H1 (cell line): ENCODE data around the gene CAPN15. TPM values are rescaled to one million over a fixed set of nuclear protein-coding genes. Genes with fewer than 3 reads are reported as not detected.
A peak's percentile ranks its signal among the peaks of the same experiment; 100 is the strongest.

Source experiments
- CTCF ChIA-PET: fragments of 300-600 bp; sonication (Branson Sonifier 250); formaldehyde crosslinking; loops from one replicate; lab custom pipeline; 2021; ENCODE audit not compliant: partially characterized antibody; lab: Charles Lee
- POLR2A ChIA-PET: fragments of 300-600 bp; sonication (Branson Sonifier 250); formaldehyde crosslinking; loops from one replicate; lab custom pipeline; 2021; ENCODE audit warnings: inconsistent platforms; ENCODE audit not compliant: partially characterized antibody; lab: Charles Lee
- DNase-seq, 2 experiments: peaks; one replicate each; pipeline versions ENCODE4 v3.0.0 to v3.0.0-alpha.2; 2010 to 2022; ENCODE audit warnings: low spot score in 2 of 2, low read depth in 1 of 2, mixed read lengths in 1 of 2
- FAIRE-seq: peaks from 2 replicates; lab custom pipeline; 2011; peaks lifted over from hg19 to GRCh38; lab: Jason Lieb, UNC
- H2AFZ ChIP-seq: 2 replicates; pipeline ENCODE4 v1.8.1; 2012; ENCODE audit warnings: low read length, inconsistent platforms
- H2AK5ac ChIP-seq: 2 replicates; pipeline ENCODE4 v1.6.1; 2013; ENCODE audit warnings: low read depth, low read length
- H2BK120ac ChIP-seq: replicated peaks from 2 replicates; pipeline ENCODE3; 2013; ENCODE audit warnings: low read depth, low read length, inconsistent platforms
- H2BK12ac ChIP-seq: 2 replicates; pipeline ENCODE4 v1.6.1; 2013; ENCODE audit warnings: low read depth, low read length
- H2BK15ac ChIP-seq: 2 replicates; pipeline ENCODE4 v1.6.1; 2013; ENCODE audit warnings: low read length
- H2BK20ac ChIP-seq: 2 replicates; pipeline ENCODE4 v1.6.1; 2013; ENCODE audit warnings: low read length
- H2BK5ac ChIP-seq: 2 replicates; pipeline ENCODE4 v1.6.1; 2013; ENCODE audit warnings: low read depth, low read length
- H3K14ac ChIP-seq: 2 replicates; pipeline ENCODE4 v1.6.1; 2013; ENCODE audit warnings: inconsistent platforms; ENCODE audit not compliant: insufficient read length
- H3K18ac ChIP-seq: 2 replicates; pipeline ENCODE4 v1.6.1; 2013; ENCODE audit warnings: low read length; ENCODE audit errors: extremely low read depth
- H3K23ac ChIP-seq: 2 replicates; pipeline ENCODE4 v1.6.1; 2013; ENCODE audit warnings: inconsistent platforms; ENCODE audit not compliant: insufficient read length
- H3K23me2 ChIP-seq: 2 replicates; pipeline ENCODE4 v1.6.1; 2013; ENCODE audit warnings: low read depth, low read length
- H3K27ac ChIP-seq: 2 replicates; pipeline ENCODE4 v1.6.1; 2011; ENCODE audit warnings: low read depth, low read length, inconsistent platforms
- H3K27me3 ChIP-seq, 4 experiments: replicated peaks in 1 of 4; 1 replicate in 1 of 4; 2 replicates in 3 of 4; pipeline versions ENCODE4 v1.6.1 to v1.8.1; 2011 to 2013; ENCODE audit warnings: low read length in 3 of 4, mild to moderate bottlenecking in 3 of 4, inconsistent platforms in 2 of 4, mixed read lengths in 2 of 4, moderate library complexity in 1 of 4; ENCODE audit not compliant: control insufficient read depth in 3 of 4, insufficient read depth in 3 of 4; ENCODE audit errors: extremely low read depth in 1 of 4
- H3K36me3 ChIP-seq, 4 experiments: 2 replicates each; pipeline versions ENCODE4 v1.6.1 to v1.8.1; 2011 to 2013; ENCODE audit warnings: mild to moderate bottlenecking in 4 of 4, low read length in 3 of 4, moderate library complexity in 2 of 4, control low read depth in 1 of 4, inconsistent platforms in 1 of 4; ENCODE audit not compliant: insufficient read depth in 4 of 4, control insufficient read depth in 2 of 4
- H3K4ac ChIP-seq: replicated peaks from 2 replicates; pipeline ENCODE3; 2013; ENCODE audit warnings: low read length, low read depth, mixed read lengths, inconsistent platforms; ENCODE audit not compliant: insufficient read length
- H3K4me1 ChIP-seq, 4 experiments: replicated peaks in 1 of 4; 1 replicate in 1 of 4; 2 replicates in 3 of 4; pipeline versions ENCODE4 v1.6.1 to v1.8.1; 2011 to 2013; ENCODE audit warnings: low read length in 3 of 4, inconsistent platforms in 2 of 4, mixed read lengths in 1 of 4; ENCODE audit not compliant: insufficient read depth in 4 of 4, control insufficient read depth in 3 of 4
- H3K4me2 ChIP-seq, 2 experiments: 2 replicates each; pipeline versions ENCODE4 v1.6.1 to v1.8.1; 2011 to 2013; ENCODE audit warnings: low read depth in 2 of 2, low read length in 2 of 2, control low read depth in 1 of 2, inconsistent platforms in 1 of 2, mild to moderate bottlenecking in 1 of 2; ENCODE audit not compliant: insufficient read depth in 1 of 2
- H3K4me3 ChIP-seq, 4 experiments: fragments of 200-600, 300-600 bp in 1 of 4; sonication (generic), shearing (Covaris generic), sonication (Bioruptor Twin) in 1 of 4; 2 replicates each; pipeline versions ENCODE4 v1.5.1 to v1.8.1; 2011 to 2016; ENCODE audit warnings: low read length in 4 of 4, low read depth in 3 of 4, control low read depth in 2 of 4, inconsistent platforms in 2 of 4, mild to moderate bottlenecking in 2 of 4, mixed read lengths in 1 of 4, moderate library complexity in 1 of 4; ENCODE audit not compliant: insufficient read depth in 2 of 4; ENCODE audit errors: extremely low read depth in 1 of 4
- H3K56ac ChIP-seq: replicated peaks from 2 replicates; pipeline ENCODE3; 2013; ENCODE audit warnings: low read depth, mild to moderate bottlenecking, mixed read lengths, low read length, inconsistent platforms; ENCODE audit not compliant: insufficient read length
- H3K79me1 ChIP-seq: 2 replicates; pipeline ENCODE4 v1.6.1; 2013; ENCODE audit warnings: low read depth, low read length, control low read depth
- H3K79me2 ChIP-seq, 2 experiments: 2 replicates each; pipeline versions ENCODE4 v1.6.1 to v1.8.1; 2012 to 2013; ENCODE audit warnings: low read length in 2 of 2, mild to moderate bottlenecking in 2 of 2, inconsistent platforms in 1 of 2; ENCODE audit not compliant: insufficient read depth in 2 of 2, control insufficient read depth in 1 of 2
- H3K9ac ChIP-seq, 4 experiments: replicated peaks in 1 of 4; 1 replicate in 1 of 4; 2 replicates in 3 of 4; pipeline versions ENCODE4 v1.6.1 to v1.8.1; 2011 to 2013; ENCODE audit warnings: low read depth in 3 of 4, low read length in 3 of 4, control low read depth in 2 of 4, mild to moderate bottlenecking in 2 of 4, moderate library complexity in 2 of 4, inconsistent platforms in 1 of 4; ENCODE audit errors: extremely low read depth in 1 of 4
- H3K9me3 ChIP-seq, 2 experiments: 2 replicates each; pipeline versions ENCODE4 v1.6.1 to v1.8.1; 2012 to 2013; ENCODE audit warnings: mild to moderate bottlenecking in 2 of 2, moderate library complexity in 2 of 2, control low read depth in 1 of 2, inconsistent platforms in 1 of 2, low read depth in 1 of 2, low read length in 1 of 2, mixed read lengths in 1 of 2; ENCODE audit not compliant: insufficient read depth in 2 of 2
- H4K20me1 ChIP-seq, 2 experiments: replicated peaks in 1 of 2; 2 replicates each; pipeline versions ENCODE3 to v1.8.1; 2011 to 2013; ENCODE audit warnings: inconsistent platforms in 2 of 2, low read length in 2 of 2, mild to moderate bottlenecking in 1 of 2; ENCODE audit not compliant: insufficient read depth in 2 of 2, control insufficient read depth in 1 of 2
- H4K5ac ChIP-seq: 2 replicates; pipeline ENCODE4 v1.6.1; 2013; ENCODE audit warnings: low read length, low read depth, mixed read lengths, inconsistent platforms; ENCODE audit not compliant: insufficient read length
- H4K8ac ChIP-seq: 2 replicates; pipeline ENCODE4 v1.8.0; 2013; ENCODE audit warnings: mild to moderate bottlenecking, moderate library complexity, low read length, inconsistent platforms; ENCODE audit not compliant: insufficient read depth; ENCODE audit errors: extremely low read depth
- H4K91ac ChIP-seq: replicated peaks from 2 replicates; pipeline ENCODE3; 2013; ENCODE audit warnings: low read length, mixed read lengths, inconsistent platforms; ENCODE audit not compliant: insufficient read length
- CTCF ChIP-seq, 3 experiments: IDR thresholded peaks; 1 replicate in 2 of 3; 2 replicates in 1 of 3; pipeline versions ENCODE4 v1.5.1 to v1.6.1; 2011; ENCODE audit warnings: low read length in 3 of 3, mild to moderate bottlenecking in 3 of 3, inconsistent platforms in 2 of 3, low read depth in 1 of 3, moderate library complexity in 1 of 3; ENCODE audit not compliant: insufficient read depth in 1 of 3; ENCODE audit errors: control extremely low read depth in 1 of 3
- EGR1 ChIP-seq: IDR thresholded peaks from 2 replicates; pipeline ENCODE4 v1.6.1; 2011; ENCODE audit warnings: low read depth, low read length, borderline replicate concordance
- GABPA ChIP-seq: IDR thresholded peaks from 2 replicates; pipeline ENCODE4 v1.6.1; 2011; ENCODE audit warnings: mild to moderate bottlenecking, low read length, moderate library complexity, borderline replicate concordance; ENCODE audit not compliant: insufficient read depth
- USF2 ChIP-seq: IDR thresholded peaks from 2 replicates; pipeline ENCODE4 v1.6.1; 2011; ENCODE audit warnings: low read length, improper control_type of control experiment
- WGBS, 2 experiments: shearing (Covaris generic) in 1 of 2; methylation state at CpG; one replicate each; pipeline versions ENCODE4 v1.1.6 to v1.1.7; 2013 to 2015; ENCODE audit warnings: low lambda C conversion rate in 2 of 2, mixed read lengths in 2 of 2, inconsistent platforms in 1 of 2, low coverage in 1 of 2, missing lambda C conversion rate in 1 of 2; ENCODE audit not compliant: insufficient replicate concordance in 2 of 2, insufficient coverage in 1 of 2, insufficient read length in 1 of 2; ENCODE audit errors: extremely low coverage in 1 of 2, missing lambda C conversion rate in 1 of 2; 5-methylcytosine and 5-hydroxymethylcytosine counted together
- polyA plus RNA-seq, 7 experiments: library from polyadenylated mRNA; depleted of rRNA in 3 of 7; stranded (reverse) in 5 of 7; unstranded in 2 of 7; fragments of >200 nt in 5 of 7; fragments of 200-250 nt in 2 of 7; gene quantifications; 1 replicate in 5 of 7; 2 replicates in 1 of 7; 4 replicates in 1 of 7; pipeline versions ENCODE4 v1.2.1 to v1.2.3, GENCODE V29; 2011 to 2013; ENCODE audit warnings: missing spikeins in 2 of 7, mixed read lengths in 2 of 7
- total RNA-seq: library from RNA; stranded (reverse); fragmentation: NEBNext Ultra II Directional; extraction: Animal tissue kit (Norgen Biotek cat#: 25700); gene quantifications from 2 replicates; pipeline ENCODE4 v1.2.1, GENCODE V29; 2021

Gene CAPN15
- total and polyA plus RNA-seq, 2 of the 8 experiments (the other 6 are each of a cell fraction or from before 2014, with no cell fraction given): 38.9 to 76.9 TPM

- no peaks in the 10 kb centered on the region for H3K27me3 ChIP-seq
- H3K27ac ChIP-seq: no peak overlapping the region
- H3K79me2 ChIP-seq: peaks cover 0 to 37% of the 10 kb centered on the region in 2 experiments; a peak in 3 of 4 replicates
- POLR2A ChIA-PET: interaction anchor here (1.3 to 1.9 kb wide), 3 partner anchors 8 to 10 kb away, joined by 3 to 6 read pairs (median 3); partner anchors contain the start of gene CAPN15
- no peak overlapping the region for H2AFZ ChIP-seq
- no peak overlapping the region for H2BK15ac ChIP-seq
- H3K14ac ChIP-seq: no peak overlapping the region
- H3K4me1 ChIP-seq: no peaks in the 10 kb centered on the region; a peak in 2 of 7 replicates
- no peak overlapping the region for H3K4ac ChIP-seq
- DNase-seq: no peak
- no peak overlapping the region for H4K91ac ChIP-seq
- H3K4me3 ChIP-seq: no peak overlapping the region
- H3K79me1 ChIP-seq: peaks cover 20% of the 10 kb centered on the region
- no peak overlapping the region for H2BK120ac ChIP-seq
- H3K56ac ChIP-seq: no peak overlapping the region
- no peaks in the 10 kb centered on the region for H3K23me2 ChIP-seq
- H2BK12ac ChIP-seq: no peak overlapping the region
- H4K20me1 ChIP-seq: peaks cover 7 to 26% of the 10 kb centered on the region in 2 experiments
- H3K9ac ChIP-seq: no peak overlapping the region
- CTCF ChIA-PET: interaction anchor here (0.9 to 1.7 kb wide), 5 partner anchors 9 to 149 kb away, joined by 3 to 10 read pairs (median 3); no protein-coding TSS in a partner anchor
- H3K23ac ChIP-seq: no peak overlapping the region
- no peak overlapping the region for H2BK20ac ChIP-seq
- peak overlapping the region; percentile 51; the same call in 1 of the 2 replicates for H4K8ac ChIP-seq
- H3K9me3 ChIP-seq: no peaks in the 10 kb centered on the region
- no peak overlapping the region for H2AK5ac ChIP-seq
- TF ChIP-seq EGR1 (peak; percentile 68; the same call in 1 of the 2 replicates), USF2 (no peak), CTCF (IDR thresholded peaks at IDR 0.05; ENCODE audit: control extremely low read depth in 1 of 3, insufficient read depth in 1 of 3, low read depth in 1 of 3, low read length in 3 of 3) (peak in 2 of 3 experiments; percentile 51 to 56; a peak in 3 of 4 replicates), GABPA (peak; percentile 75; the same call in 1 of the 2 replicates)
- TF ChIP-seq, all 59 proteins: peak for 3
- no peak overlapping the region for H3K18ac ChIP-seq
- H3K4me2 ChIP-seq: no peak overlapping the region
- no peak for FAIRE-seq
- H2BK5ac ChIP-seq: no peak overlapping the region
- H3K36me3 ChIP-seq: no peaks in the 10 kb centered on the region; a peak in 2 of 8 replicates
- H4K5ac ChIP-seq: no peak overlapping the region
- WGBS, 2 experiments: 95% methylated on average over 55 of the region's 60 CpGs; no CpG with 5 or more reads in 1 of the 2 experiments
These were observed 10.2 kb downstream of the CAPN15 start for GRCh38 chr16:537415-538335.
